ENCODE measurements around the gene OR4C3.

- no peak for TF ChIP-seq ZFP30 (CRISPR knock-in tag; IDR thresholded peaks at IDR 0.05)
- TF ChIP-seq, protein P1, sequence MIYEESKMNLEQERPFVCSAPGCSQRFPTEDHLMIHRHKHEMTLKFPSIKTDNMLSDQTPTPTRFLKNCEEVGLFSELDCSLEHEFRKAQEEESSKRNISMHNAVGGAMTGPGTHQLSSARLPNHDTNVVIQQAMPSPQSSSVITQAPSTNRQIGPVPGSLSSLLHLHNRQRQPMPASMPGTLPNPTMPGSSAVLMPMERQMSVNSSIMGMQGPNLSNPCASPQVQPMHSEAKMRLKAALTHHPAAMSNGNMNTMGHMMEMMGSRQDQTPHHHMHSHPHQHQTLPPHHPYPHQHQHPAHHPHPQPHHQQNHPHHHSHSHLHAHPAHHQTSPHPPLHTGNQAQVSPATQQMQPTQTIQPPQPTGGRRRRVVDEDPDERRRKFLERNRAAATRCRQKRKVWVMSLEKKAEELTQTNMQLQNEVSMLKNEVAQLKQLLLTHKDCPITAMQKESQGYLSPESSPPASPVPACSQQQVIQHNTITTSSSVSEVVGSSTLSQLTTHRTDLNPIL (CRISPR knock-in tag; IDR thresholded peaks at IDR 0.05; ENCODE audit: low read depth), result no peak
Observed at GRCh38 chr11:48354013-48354412, 29.3 kb downstream of the OR4C3 start.

All from SK-N-SH treated with all-trans-retinoic acid at 6 μM for 48 hours (cell line).